HEK293T (cell line): ENCODE data around the gene KIF16B.

Source experiments
- ARNT ChIP-seq: fragments of 450-650 bp; IDR thresholded peaks from 2 replicates; pipeline ENCODE4 v1.6.1; 2017; ENCODE audit warnings: mild to moderate bottlenecking
- ELF4 ChIP-seq: fragments of 450-650 bp; IDR thresholded peaks from 2 replicates; pipeline ENCODE4 v1.6.1; 2017; ENCODE audit warnings: antibody characterized with exemption
- FOXA1 ChIP-seq: fragments of 450-650 bp; IDR thresholded peaks from 2 replicates; pipeline ENCODE4 v1.6.1; 2016; ENCODE audit warnings: mild to moderate bottlenecking
- FOXK2 ChIP-seq: fragments of 450-650 bp; IDR thresholded peaks from 2 replicates; pipeline ENCODE4 v1.6.1; 2016; ENCODE audit warnings: mild to moderate bottlenecking
- FOXM1 ChIP-seq: fragments of 450-650 bp; IDR thresholded peaks from 2 replicates; pipeline ENCODE4 v1.6.1; 2017; ENCODE audit warnings: mild to moderate bottlenecking, borderline replicate concordance
- HDGF ChIP-seq: fragments of 450-650 bp; IDR thresholded peaks from 2 replicates; pipeline ENCODE4 v1.6.1; 2017; ENCODE audit warnings: antibody characterized with exemption, borderline replicate concordance
- LEF1 ChIP-seq: fragments of 450-650 bp; IDR thresholded peaks from 2 replicates; pipeline ENCODE4 v1.6.1; 2017; ENCODE audit warnings: mild to moderate bottlenecking, borderline replicate concordance
- PKNOX1 ChIP-seq: fragments of 450-650 bp; IDR thresholded peaks from 2 replicates; pipeline ENCODE4 v1.6.1; 2016
- SP1 ChIP-seq: fragments of 450-650 bp; IDR thresholded peaks from 2 replicates; pipeline ENCODE4 v1.6.1; 2017
- SUZ12 ChIP-seq: fragments of 450-650 bp; IDR thresholded peaks from 2 replicates; pipeline ENCODE4 v1.6.1; 2016; ENCODE audit warnings: mild to moderate bottlenecking
- TARDBP ChIP-seq: fragments of 450-650 bp; IDR thresholded peaks from 2 replicates; pipeline ENCODE4 v1.6.1; 2016
- ZNF384 ChIP-seq: fragments of 450-650 bp; IDR thresholded peaks from 2 replicates; pipeline ENCODE4 v1.6.1; 2016

DNA sequence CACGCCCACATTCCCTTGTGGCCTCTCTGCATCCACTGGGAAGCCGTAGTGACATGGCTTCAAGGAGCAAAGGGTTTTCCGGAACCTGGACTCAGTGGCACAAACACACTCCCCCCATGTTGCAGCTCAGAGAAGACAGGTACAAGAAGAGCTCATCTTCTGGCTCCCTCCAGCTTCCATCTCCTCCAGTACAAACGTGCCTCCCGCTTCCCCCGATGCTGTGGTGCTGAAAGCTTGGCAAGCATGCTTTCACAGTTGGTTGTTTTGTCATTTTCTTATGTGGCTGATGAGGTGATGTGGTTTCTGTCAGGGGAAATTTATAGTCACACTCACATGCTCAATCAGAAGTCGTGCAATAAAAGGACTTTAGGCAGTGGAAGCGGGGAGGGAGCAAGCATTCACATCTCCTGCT lies 258.5 kb downstream of the KIF16B start:
- TF ChIP-seq ZNF384 (no peak), PKNOX1 (no peak), SP1 (no peak), SUZ12 (no peak), LEF1 (no peak), FOXK2 (no peak), HDGF (no peak), ELF4 (no peak), FOXA1 (no peak), ARNT (no peak), TARDBP (no peak), FOXM1 (no peak)
